ENCODE measurements around the gene DPYD.
"Not testable (repeated sequence)": the region's sequence is repeated elsewhere in the genome, so short reads cannot be mapped to it uniquely, and the experiment has no call there.

DPYD gene

GRCh38 chr1:97368296-97368695 lies 552.5 kb downstream of the DPYD start:
- DNase-seq (ENCODE audit: low read depth, low spot score) = no peak

DNA sequence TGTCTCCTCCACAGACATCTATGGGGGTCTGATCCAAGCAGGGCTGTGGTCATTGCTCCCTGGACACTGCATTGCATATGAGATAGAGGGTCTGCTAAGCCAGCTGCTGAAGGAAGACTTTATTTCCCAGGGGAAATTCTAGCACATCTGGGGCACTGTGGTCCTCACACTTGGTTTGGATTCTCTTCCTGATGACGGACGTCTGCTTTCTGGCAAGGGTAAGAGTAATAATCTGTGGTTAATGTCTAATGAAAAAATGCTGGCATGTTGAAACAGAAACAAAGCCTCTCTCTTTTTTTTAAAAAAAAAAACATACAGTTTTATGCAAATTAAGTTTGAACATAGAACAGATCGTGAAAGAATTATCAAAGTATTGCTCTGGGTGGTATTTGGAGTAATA lies 553.9 kb downstream of the DPYD start:
- no peak for DNase-seq (ENCODE audit: low read depth, low spot score)

DNA sequence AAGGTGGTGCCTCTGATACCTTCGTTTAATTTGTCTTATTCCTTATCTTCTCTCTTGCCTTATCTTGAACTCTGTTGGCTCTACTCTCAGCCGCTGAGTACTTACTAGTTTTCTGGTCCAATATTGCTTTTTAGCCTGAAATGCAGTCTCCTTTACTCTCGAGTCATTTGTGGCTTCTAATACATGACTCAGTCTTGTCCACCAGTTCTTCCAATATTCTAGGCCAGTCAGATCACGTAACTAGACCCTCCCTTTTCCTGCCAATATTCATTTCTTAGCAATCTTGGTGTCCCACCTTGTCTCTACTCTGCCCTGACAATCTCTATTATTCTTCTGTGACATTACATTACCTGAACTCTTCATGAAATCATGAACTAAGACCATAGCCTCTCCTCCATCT lies 555.8 kb downstream of the DPYD start:
- no peak for DNase-seq (ENCODE audit: low read depth, low spot score)

- DNase-seq (ENCODE audit: low read depth, low spot score) = no peak
Observed at GRCh38 chr1:97364086-97364485, 556.7 kb downstream of the DPYD start.

- no peak for DNase-seq (ENCODE audit: low read depth, low spot score)
Observed at GRCh38 chr1:97356309-97356708, 564.5 kb downstream of the DPYD start.

DNA sequence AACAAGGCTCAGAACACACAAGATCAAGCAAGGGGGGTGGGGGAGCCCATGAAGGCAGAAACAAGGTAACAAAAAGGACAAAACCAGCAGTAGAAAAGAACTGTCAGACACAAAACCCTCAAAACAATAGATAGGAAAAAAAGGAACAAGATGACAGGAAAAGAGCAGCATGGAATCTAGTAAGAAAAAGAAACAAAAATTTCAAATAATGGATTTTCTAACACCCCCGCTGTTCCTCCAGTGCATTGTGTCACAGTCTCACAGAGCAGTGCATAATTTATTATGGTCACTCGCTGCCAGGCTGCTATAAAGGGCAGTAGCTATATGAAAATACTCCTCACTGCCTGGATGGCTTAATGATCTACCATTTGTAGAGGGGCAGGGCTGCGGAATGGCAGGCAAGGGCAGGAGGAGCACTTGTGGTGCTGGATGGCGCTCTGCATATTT lies 567.9 kb downstream of the DPYD start:
- DNase-seq (ENCODE audit: low read depth, low spot score) = no peak

DNA sequence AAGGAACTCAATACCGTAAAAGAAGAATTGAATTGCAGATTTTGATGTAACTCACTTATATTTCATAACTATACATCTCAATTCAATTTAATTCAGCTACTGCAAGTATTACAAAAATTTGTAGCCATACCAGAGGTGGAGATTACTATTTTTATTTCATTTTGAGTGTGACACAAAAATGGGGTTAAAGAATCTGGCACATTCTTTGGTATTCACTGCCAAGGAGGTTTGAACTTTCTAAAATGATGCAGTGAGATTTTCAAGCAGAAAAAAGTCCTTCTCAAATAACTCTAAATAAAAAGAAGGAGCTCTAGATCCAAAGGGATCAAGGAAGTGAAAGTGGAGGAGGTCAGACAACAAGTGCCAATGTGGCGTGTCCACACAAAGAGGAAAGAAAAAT lies 569.0 kb downstream of the DPYD start:
- no peak for DNase-seq (ENCODE audit: low read depth, low spot score)

GRCh38 chr1:97350662-97351061 lies 570.2 kb downstream of the DPYD start:
- DNase-seq (ENCODE audit: low read depth, low spot score) = no peak

DNA sequence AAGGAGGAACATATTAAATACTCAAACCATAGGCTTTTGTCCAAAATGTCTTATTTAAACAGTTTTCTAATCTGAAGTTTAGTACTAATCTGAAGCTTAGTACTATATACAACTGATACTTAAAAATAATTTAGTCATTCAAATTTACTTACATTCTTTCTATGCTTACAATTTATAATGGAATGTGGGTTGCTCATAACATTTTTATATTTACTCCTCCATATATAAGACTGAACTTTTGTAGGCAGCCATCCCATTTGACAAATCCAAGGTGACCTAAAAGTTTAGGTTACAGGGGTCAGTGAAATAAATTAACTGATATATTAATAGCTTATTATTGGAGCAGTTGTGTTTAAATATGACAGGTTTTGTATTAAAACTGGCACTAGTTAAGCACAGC lies 570.6 kb downstream of the DPYD start:
- no peak for DNase-seq (ENCODE audit: low read depth, low spot score)

DNA sequence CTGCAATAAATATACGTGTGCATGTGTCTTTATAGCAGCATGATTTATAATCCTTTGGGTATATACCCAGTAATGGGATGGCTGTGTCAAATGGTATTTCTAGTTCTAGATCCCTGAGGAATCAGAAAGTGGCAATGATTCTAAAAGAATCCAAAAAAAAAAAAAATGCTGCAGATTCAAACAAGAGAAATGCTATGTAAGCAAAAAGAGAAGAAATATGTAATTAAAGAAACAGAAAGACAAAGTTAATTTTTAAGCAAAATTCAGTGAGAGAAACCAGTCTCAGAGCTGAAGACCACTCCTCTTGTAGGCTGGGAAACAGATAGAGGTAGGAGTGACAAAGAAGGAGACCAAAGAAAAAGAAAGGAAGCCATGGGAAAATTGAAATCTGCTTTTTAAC lies 571.0 kb downstream of the DPYD start:
- not testable (repeated sequence) for DNase-seq (ENCODE audit: low read depth, low spot score)

DNA sequence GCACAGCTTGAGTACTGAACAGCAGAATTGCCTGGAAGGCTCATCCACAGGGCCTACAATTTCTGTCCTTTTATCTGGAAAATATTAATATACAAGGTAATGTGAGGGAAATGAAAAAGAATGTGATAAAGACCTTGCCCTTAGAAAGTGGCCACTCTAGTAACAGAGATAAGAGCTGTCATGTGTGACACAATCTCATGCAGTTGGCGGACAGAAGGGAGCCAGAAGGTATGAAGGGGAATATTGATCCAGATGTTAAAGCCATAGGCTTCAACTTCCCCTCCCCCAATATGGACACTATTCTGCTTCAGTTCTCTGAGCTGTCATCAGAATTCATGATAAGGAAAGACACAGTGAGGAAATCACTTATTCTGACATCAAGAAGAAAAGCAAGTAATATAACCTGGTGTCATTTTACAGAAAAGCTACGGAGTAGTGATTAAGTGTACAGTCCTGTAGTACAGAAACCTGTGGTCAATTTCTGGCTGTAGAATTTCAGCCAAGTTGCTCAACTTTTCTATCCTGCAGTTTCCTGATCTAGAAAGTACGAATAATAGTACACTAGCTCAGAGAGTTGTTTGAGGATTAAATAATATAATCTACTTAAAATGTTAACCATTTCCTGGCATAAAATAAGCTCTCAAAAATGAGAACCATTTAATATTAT lies 572.1 kb downstream of the DPYD start:
- DNase-seq (ENCODE audit: low read depth, low spot score) = no peak

GRCh38 chr1:97340951-97341350 lies 579.9 kb downstream of the DPYD start:
- DNase-seq (ENCODE audit: low read depth, low spot score) = no peak

DNA sequence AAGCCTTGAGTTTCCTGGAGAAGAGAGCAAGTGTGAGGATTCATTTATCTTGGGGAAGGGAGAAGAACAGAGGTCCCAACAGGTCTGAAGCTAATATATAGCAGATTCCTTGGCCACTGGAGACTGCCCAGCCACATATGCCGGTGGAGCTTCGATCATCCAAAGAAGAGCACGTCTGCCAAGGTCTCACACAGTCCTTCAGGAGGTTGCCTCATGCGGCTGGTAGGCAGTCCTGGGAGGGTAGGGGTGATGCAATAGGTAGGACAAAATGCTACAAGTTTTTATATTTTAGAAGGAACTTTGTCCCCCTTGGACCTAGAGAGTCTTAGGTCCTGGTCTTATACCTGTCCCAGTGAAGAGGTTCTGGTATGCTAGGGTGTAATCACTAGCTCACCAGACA lies 582.5 kb downstream of the DPYD start:
- no peak for DNase-seq (ENCODE audit: low read depth, low spot score)

GRCh38 chr1:97337250-97338030 lies 583.4 kb downstream of the DPYD start:
- DNase-seq (ENCODE audit: low read depth, low spot score) = no peak

GRCh38 chr1:97334454-97334853 lies 586.4 kb downstream of the DPYD start:
- no peak for DNase-seq (ENCODE audit: low read depth, low spot score)

- no peak for DNase-seq (ENCODE audit: low read depth, low spot score)
Observed at GRCh38 chr1:97332716-97333115, 588.1 kb downstream of the DPYD start.

DNA sequence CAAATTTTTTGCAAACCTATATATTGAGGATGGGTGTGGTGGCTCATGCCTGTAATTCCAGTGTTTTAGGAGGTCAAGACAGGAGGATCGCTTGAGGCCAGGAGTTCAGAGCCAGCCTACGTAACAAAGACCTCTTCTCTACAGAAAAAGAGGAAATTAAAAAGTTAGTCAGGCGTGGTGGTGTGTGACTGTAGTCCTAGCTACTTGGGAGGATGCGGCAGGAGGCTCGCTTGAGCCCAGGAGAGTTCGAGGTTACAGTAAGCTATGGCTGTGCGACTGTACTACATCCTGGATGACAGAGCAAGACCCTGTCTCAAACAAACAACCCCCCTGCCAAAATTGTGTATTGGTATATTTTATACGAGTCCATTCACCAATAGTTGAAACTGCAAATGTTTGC lies 589.7 kb downstream of the DPYD start:
- no peak for DNase-seq (ENCODE audit: low read depth, low spot score)

GRCh38 chr1:97314685-97315084 lies 606.1 kb downstream of the DPYD start:
- DNase-seq (ENCODE audit: low read depth, low spot score) = no peak

- no peak for DNase-seq (ENCODE audit: low read depth, low spot score)
Observed at GRCh38 chr1:97308131-97308530, 612.7 kb downstream of the DPYD start.

DNA sequence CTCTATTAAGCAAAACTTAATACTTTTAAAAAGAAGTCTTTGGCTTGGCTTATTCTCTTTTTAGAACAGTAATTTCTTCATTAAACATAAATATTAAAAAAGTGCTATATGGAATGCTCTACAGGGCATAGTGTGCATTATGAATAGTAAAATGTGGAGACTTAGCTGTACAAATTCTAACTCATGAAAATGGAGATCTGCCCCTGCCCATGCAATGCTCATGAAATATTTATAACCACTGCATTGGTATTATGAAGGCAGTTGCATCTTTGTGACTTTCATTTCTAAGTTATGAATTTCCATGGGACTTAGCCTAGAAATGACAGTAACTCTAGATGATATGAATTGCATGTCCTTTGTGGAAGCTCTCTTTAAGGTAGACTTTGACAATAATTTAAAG lies 613.3 kb downstream of the DPYD start:
- no peak for DNase-seq (ENCODE audit: low read depth, low spot score)

DNA sequence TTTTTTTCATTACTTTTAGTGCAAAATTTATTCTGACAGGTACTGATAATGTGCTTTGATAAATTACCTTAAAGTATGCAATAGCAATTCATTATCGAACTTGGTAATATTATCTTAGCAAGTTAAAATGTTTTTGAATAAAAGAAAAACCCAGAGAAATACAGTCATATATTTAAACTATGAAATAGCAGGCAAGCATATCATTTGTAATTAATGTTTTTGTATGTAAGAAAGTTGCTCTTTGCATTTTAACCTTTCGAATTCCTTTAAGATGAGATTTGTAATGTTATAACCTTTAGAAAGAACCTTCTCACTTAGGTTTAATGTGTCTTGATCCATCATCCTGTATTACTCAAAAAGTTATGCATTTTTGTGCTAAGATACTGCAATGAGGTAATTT lies 613.7 kb downstream of the DPYD start:
- no peak for DNase-seq (ENCODE audit: low read depth, low spot score)

DNA sequence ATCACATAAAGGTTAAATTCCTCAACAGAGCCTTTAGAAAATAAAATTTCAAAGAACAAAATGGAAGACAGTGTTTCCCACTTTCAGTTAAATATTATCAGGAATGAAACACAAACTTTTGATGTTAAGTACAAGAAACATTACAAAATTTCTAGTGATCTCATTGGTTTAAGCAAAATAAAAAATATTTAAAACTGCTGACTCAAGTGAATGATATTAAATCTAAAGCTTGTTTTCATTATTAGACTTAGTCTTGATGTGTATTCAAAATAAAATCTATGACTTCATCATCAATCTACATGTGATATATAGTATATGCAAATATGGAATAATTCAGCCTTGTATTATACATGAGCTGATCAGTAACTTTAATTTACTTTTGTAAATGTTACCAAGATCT lies 614.3 kb downstream of the DPYD start:
- DNase-seq (ENCODE audit: low read depth, low spot score) = no peak

DNA sequence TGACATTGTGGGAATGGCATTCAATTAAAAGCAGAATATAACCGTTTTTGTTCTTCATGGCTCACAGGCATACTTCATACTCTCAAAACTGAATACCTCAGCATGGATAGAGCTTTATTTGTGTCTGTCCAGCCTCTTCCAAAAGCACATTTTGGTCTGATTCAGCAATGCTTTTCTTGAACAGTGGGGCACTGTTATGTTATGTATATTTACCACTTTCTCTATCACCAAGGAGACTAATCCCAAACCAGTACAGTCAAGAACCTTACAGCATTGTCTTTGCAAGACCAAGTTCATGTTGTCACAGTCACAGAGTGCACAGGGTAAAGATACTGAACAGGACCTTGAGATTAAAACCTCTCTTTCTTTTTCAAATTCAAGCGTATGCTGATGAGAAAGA lies 616.5 kb downstream of the DPYD start:
- DNase-seq (ENCODE audit: low read depth, low spot score) = no peak

Data from activated naive CD8-positive, alpha-beta T cell treated with anti-CD3 and anti-CD28 coated beads, Interleukin-2, amount 50 U/mL, for 16 hours (primary cell).